Measurements from ENCODE around the gene INHBA. TPM values are rescaled to one million over a fixed set of nuclear protein-coding genes. Genes with fewer than 3 reads are reported as not detected.

The INHBA gene
- total and polyA plus RNA-seq, 2 of the 4 experiments (the other 2 are of a cell fraction): 60.2 to 112 TPM

GRCh38 chr7:41693150-41693997, 9.5 kb downstream of the INHBA start:
- in situ Hi-C loops (cut with MboI; ENCODE audit: low sequenced_read_pairs): no loop called here
- H2AFZ ChIP-seq (replicated peaks; ENCODE audit: low read length, poor library complexity): no peak overlapping the region
- TF ChIP-seq CEBPB (IDR thresholded peaks at IDR 0.05; ENCODE audit: low read depth, low read length): peak; percentile 84
- peak; percentile 18 for TF ChIP-seq SMC3 (IDR thresholded peaks at IDR 0.05; ENCODE audit: low read depth, low read length)
- no peak for TF ChIP-seq MAZ (IDR thresholded peaks at IDR 0.05; ENCODE audit: borderline replicate concordance, low read depth, low read length)
- peak; percentile 36 for TF ChIP-seq RAD21 (IDR thresholded peaks at IDR 0.05; ENCODE audit: low read length)
- TF ChIP-seq, protein P1, sequence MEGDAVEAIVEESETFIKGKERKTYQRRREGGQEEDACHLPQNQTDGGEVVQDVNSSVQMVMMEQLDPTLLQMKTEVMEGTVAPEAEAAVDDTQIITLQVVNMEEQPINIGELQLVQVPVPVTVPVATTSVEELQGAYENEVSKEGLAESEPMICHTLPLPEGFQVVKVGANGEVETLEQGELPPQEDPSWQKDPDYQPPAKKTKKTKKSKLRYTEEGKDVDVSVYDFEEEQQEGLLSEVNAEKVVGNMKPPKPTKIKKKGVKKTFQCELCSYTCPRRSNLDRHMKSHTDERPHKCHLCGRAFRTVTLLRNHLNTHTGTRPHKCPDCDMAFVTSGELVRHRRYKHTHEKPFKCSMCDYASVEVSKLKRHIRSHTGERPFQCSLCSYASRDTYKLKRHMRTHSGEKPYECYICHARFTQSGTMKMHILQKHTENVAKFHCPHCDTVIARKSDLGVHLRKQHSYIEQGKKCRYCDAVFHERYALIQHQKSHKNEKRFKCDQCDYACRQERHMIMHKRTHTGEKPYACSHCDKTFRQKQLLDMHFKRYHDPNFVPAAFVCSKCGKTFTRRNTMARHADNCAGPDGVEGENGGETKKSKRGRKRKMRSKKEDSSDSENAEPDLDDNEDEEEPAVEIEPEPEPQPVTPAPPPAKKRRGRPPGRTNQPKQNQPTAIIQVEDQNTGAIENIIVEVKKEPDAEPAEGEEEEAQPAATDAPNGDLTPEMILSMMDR (conservative IDR thresholded peaks at IDR 0.05; ENCODE audit: low read depth, low read length): peak; percentile 44
- TF ChIP-seq RFX5 (IDR thresholded peaks at IDR 0.05; ENCODE audit: low read depth, low read length): no peak
- dilution Hi-C loops (cut with HindIII; ENCODE audit: low sequenced_read_pairs, unreplicated experiment): no loop called here
- no peak overlapping the region for H2BK20ac ChIP-seq (ENCODE audit: low read depth, low read length)
- peak overlapping the region; percentile 66 for H2BK5ac ChIP-seq (ENCODE audit: low read depth, low read length, poor library complexity, severe bottlenecking)
- H3K9ac ChIP-seq (ENCODE audit: low read depth, low read length): 0 out of 2 replicates have a peak overlapping the region, but pooled peaks have one; percentile 49
- peak; percentile 19; the same call in 1 of the 2 replicates for ATAC-seq (ENCODE audit: low read depth)
- BruUV-seq (replicated peaks): no TSS peak
- peak overlapping the region; percentile 74 for H3K14ac ChIP-seq (replicated peaks; ENCODE audit: low read depth, low read length)
- H3K9me3 ChIP-seq (ENCODE audit: control insufficient read depth, insufficient read depth, low read length): no peaks in the 10 kb centered on the region
- peaks cover 30% of the 10 kb centered on the region for H3K4me1 ChIP-seq (ENCODE audit: control insufficient read depth, insufficient read depth, low read length)
- H3K4ac ChIP-seq (ENCODE audit: low read depth, low read length): 0 out of 2 replicates have a peak overlapping the region, but pooled peaks have one; percentile 2
- peaks cover 25% of the 10 kb centered on the region for H3K9me1 ChIP-seq (ENCODE audit: insufficient read depth, low read length)
- POLR2A ChIA-PET (ENCODE audit: unreplicated experiment): interaction anchor here (0.5 kb wide), 2 partner anchors 432 to 867 kb away, joined by 3 read pairs; no protein-coding TSS in a partner anchor
- H4K5ac ChIP-seq (ENCODE audit: low read depth, low read length): peak overlapping the region; percentile 19
- no peak overlapping the region for H2AK9ac ChIP-seq (replicated peaks; ENCODE audit: low read depth, low read length, poor library complexity)
- H3K4me3 ChIP-seq (ENCODE audit: insufficient read depth, low read depth, low read length): no peak overlapping the region
- 0 out of 2 replicates have a peak overlapping the region, but pooled peaks have one; percentile 25 for H4K91ac ChIP-seq (ENCODE audit: insufficient read depth, low read depth, low read length)
- H3K4me2 ChIP-seq (ENCODE audit: low read depth, low read length): peak overlapping the region; percentile 35; the same call in 1 of the 2 replicates
- CTCF ChIA-PET: interaction anchor here (1.0 kb wide), 1 partner anchor 185 kb away, joined by 3 read pairs; no protein-coding TSS in a partner anchor
- intact Hi-C loops (cut with micrococcal nuclease): loop anchor here (10.0 kb wide), 2 partner anchors 359 to 509 kb away; no protein-coding TSS in a partner anchor
- peak overlapping the region; percentile 70 for H3K23ac ChIP-seq (ENCODE audit: low read depth, low read length)
- peaks cover 10 to 61% of the 10 kb centered on the region in 2 experiments; a peak in 3 of 4 replicates for H3K79me1 ChIP-seq (ENCODE audit: low read depth in 1 of 2, low read length in 2 of 2)
- DNase-seq: peak; percentile 64
- peak overlapping the region; percentile 17; the same call in 1 of the 2 replicates for H3K18ac ChIP-seq (ENCODE audit: low read depth, low read length)
- peak overlapping the region in 1 of 2 experiments; percentile 39; a peak in 2 of 4 replicates for H4K8ac ChIP-seq (ENCODE audit: low read depth in 2 of 2, low read length in 2 of 2)
- peak overlapping the region; percentile 10; the same call in 1 of the 2 replicates for H2AK5ac ChIP-seq (ENCODE audit: low read depth, low read length)
- H3K36me3 ChIP-seq (ENCODE audit: control insufficient read depth, insufficient read depth, low read length): peaks cover 42% of the 10 kb centered on the region
- peaks cover 82% of the 10 kb centered on the region for H4K20me1 ChIP-seq (ENCODE audit: insufficient read depth, low read length)
- H3K27ac ChIP-seq (ENCODE audit: insufficient read depth, low read length): 0 out of 2 replicates have a peak overlapping the region, but pooled peaks have one; percentile 1
- H3K27me3 ChIP-seq (ENCODE audit: control insufficient read depth, insufficient read depth, low read length): no peaks in the 10 kb centered on the region
- 100% methylated on average over 2 of the region's 10 CpGs; no CpG with 5 or more reads in 1 of the 2 experiments for WGBS, 2 experiments (ENCODE audit: extremely low coverage in 2 of 2, insufficient read length in 1 of 2)
- H2BK15ac ChIP-seq (ENCODE audit: low read depth, low read length): 0 out of 3 replicates have a peak overlapping the region, but pooled peaks have one; percentile 31
- H2BK120ac ChIP-seq (ENCODE audit: low read depth, low read length): peak overlapping the region; percentile 13
- H3K56ac ChIP-seq (ENCODE audit: extremely low read depth, insufficient read depth, low read length): no peak overlapping the region

Data from IMR-90 (cell line).